ENCODE measurements around the gene SRGAP3.

The SRGAP3 gene

DNA sequence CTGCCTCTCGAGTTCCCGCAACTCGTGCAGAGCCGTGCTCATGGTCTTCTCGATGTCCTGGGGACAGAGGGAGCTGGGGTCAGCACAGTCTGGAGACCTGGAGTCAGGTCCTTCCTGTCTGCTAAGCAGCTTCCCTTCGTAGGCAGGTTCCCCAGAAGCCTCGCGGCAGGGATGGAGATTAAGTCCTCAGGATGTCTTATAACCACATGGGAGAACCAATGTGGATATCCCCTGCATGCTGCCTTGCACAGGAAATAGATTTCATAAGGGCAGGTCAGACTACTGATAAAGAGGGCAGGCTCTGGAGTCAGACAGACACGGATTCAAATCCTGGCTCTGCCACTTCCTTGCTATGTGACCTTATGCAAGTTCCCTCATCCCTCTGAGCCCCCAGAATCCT is 263.6 kb downstream of the SRGAP3 start:
- DNase-seq (ENCODE audit: low read depth), result no peak

DNA sequence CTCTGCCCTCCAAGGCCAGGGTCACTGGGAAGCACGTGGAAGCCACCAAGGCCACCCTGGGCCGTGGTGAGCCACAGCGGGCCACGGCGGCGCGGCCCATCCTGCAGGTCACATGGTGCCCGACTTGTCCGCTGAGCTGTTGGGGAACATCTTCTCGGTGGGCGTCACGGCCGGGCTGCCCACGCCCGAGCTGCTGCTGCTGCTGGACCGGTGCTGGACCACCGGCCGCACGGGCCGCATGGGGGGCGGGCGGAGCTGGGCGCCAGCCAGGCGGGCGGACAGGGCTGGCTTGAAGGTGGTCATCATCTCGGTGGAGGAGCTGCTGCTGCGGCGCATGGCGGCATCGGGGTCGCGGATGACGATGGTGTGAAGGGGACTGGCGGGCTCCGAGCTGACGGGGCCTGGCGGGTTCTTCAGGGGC is 264.0 kb downstream of the SRGAP3 start:
- DNase-seq (ENCODE audit: low read depth), result no peak

- DNase-seq (ENCODE audit: low read depth), result no peak
Observed at GRCh38 chr3:8984526-8984925, 264.9 kb downstream of the SRGAP3 start.

GRCh38 chr3:8984081-8984480 is 265.4 kb downstream of the SRGAP3 start:
- no peak for DNase-seq (ENCODE audit: low read depth)

GRCh38 chr3:8983591-8983990 is 265.9 kb downstream of the SRGAP3 start:
- no peak for DNase-seq (ENCODE audit: low read depth)

DNA sequence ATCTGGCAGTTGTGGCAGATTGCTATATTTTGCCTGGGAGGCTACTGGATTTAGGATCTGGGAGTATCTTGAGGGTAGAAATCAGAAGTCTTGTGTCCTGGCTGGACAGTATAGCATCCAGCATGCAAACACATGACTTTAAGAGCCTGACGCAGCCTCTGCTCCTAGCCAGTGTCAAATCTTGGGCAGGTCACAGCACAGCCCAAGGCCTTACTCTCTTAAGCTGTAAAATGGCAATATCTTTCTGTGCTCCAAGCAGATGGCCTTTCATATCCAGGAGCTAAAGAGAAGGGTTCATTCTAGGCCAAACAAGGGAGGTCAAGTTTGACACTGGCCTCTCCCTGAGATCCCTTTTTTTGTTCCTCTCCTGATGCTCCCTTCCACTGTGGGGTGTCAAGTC is 266.4 kb downstream of the SRGAP3 start:
- no peak for DNase-seq (ENCODE audit: low read depth)

DNA sequence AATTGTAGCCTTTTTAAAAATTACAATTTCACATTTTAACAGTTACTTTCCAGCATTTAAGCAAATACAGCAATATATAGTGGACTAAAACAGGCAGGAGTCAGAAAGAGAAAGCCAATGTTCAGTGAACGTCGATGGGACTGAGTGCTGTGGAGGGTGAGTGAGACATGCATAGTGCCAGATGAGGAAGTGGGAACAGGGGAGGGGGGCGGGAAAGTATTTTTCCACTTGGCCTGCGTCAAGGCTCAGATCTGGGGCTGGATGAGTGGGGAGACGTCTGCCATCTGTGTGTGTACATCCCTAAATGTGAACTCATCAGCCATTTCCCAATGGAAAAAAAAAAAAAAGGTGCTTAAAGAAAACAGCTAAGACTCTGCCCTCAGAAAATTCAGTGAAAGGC is 266.9 kb downstream of the SRGAP3 start:
- DNase-seq (ENCODE audit: low read depth), result no peak

DNA sequence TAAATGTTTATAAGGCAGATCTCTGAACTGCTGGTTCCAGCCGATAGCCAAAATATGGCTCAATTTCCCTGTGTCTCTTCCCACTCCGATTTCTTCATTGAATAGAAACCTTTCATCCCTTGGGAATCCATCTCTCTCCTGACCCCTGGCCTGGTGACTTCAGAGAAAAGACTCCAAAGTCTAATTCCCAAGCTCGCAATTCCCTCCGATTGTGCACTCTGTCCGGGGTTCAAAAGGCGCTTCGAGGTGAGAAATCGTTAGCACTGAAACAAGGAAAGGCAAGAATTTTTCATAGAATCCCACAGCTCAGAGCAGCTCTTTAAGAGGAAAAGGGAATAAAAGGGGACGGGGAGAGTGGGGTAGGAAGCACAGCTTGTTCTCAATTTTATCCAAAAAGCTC is 267.7 kb downstream of the SRGAP3 start:
- no peak for DNase-seq (ENCODE audit: low read depth)

GRCh38 chr3:8981296-8981695 is 268.1 kb downstream of the SRGAP3 start:
- no peak for DNase-seq (ENCODE audit: low read depth)

DNA sequence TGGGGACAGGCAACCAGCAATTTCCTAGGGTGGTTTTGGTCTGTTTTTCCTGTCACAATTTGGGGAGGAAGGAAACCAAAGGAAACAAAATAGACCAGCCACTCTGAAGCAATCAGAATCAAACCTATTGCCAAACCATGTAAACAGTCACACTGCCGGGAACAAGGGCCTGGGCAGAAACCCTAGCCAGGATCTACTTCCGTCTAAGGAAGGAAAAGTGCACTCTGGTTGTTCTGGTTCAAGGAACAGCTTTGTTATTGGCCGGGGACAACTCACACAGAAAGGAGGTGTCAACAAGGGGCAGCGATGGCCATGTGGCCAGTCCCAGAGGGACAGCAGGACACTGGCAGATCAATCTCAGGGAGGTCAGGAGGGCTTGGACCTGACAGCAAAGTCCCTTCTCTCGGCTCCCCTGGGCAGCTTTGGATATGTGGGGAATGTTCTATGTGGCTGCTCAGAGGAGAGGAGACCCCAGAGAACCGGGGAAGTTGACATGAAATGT is 268.6 kb downstream of the SRGAP3 start:
- no peak for DNase-seq (ENCODE audit: low read depth)

- DNase-seq (ENCODE audit: low read depth), result no peak
Observed at GRCh38 chr3:8979262-8979661, 270.2 kb downstream of the SRGAP3 start.

GRCh38 chr3:8978551-8978950 is 270.9 kb downstream of the SRGAP3 start:
- DNase-seq (ENCODE audit: low read depth), result no peak

GRCh38 chr3:8976540-8977182 is 272.8 kb downstream of the SRGAP3 start:
- no peak for DNase-seq (ENCODE audit: low read depth)

DNA sequence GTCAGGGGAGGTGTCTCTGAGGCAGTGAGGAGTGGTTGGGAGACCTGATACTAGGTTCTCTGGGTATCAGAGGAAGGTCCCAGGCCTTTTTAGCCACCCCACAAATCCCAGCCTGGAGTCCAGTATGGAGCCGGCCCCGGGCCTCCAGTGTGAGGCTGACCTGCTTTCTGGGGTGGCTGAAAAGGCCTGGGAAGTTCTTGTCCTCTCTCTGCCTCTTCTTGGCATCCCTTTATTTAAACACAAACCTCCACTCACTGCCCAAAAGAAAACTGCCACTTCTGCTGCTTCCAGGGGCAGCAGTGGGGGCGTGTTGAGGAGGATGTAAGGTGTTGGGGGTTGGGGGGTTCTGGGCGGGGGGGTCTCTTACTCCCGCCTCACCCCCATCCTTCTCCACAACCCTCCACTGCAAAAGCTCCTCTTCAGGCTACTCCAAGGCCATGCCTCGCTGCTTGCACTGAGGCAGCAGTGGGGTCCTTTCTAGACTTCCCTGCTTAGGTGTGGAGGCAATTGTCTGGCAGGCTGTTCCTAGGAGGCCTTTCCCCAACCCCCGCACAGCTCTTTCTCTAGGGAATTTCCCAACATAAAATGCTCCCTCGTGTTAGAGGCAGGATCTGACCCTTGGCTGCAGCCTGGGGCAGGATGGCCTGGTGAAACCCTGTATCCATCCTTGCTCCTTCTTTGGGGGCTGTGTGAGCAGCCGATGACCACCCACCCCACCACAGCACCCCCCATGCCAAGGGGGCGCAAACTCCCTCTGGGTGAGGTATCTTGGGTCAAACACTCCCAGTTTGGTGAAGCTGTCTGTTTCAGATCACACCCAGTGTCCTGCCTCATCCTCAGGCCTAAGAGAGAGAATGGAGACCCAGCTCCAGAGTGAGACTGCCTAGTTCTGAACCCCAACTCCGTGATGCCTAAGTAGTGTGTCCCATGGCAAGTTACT is 274.1 kb downstream of the SRGAP3 start:
- DNase-seq (ENCODE audit: low read depth), result no peak

DNA sequence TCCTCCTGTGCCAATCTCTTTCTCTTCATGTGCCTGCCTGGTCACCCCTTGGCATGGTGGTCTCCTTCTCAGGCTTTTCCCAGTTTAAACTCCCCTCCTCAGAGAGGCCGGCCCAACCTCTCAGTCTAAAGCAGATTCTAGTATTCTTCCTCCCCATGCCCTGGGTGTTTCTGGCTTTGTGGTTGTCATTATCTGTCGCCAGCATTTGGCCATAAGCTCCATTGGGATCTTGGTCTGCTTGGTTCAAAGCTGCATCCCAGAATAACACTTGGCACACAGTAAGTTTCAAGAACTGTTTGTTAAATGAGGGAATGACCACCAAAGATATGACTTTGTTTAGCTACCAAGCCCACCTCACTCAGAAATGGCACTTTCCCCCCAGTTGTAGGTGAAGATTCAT is 275.0 kb downstream of the SRGAP3 start:
- DNase-seq (ENCODE audit: low read depth), result no peak

DNA sequence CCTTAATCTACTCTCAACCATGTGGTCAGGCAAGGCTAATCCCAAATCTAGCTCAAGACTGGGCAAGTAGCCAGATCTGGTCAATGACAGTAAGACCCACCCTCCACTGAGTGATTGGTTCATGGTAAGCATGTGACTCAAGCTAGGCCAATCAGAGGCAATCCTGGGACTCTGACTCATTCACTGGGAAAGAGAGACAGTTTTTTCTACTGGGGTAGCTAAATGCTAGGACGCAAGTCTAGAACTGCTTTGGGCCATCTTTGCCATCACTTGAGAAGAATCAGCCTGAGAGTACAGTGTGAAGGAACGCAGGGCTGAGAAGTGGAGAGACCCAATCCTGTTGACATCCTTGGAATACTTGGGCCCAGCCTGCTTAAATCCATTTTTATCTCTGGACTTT is 276.8 kb downstream of the SRGAP3 start:
- no peak for DNase-seq (ENCODE audit: low read depth)

DNA sequence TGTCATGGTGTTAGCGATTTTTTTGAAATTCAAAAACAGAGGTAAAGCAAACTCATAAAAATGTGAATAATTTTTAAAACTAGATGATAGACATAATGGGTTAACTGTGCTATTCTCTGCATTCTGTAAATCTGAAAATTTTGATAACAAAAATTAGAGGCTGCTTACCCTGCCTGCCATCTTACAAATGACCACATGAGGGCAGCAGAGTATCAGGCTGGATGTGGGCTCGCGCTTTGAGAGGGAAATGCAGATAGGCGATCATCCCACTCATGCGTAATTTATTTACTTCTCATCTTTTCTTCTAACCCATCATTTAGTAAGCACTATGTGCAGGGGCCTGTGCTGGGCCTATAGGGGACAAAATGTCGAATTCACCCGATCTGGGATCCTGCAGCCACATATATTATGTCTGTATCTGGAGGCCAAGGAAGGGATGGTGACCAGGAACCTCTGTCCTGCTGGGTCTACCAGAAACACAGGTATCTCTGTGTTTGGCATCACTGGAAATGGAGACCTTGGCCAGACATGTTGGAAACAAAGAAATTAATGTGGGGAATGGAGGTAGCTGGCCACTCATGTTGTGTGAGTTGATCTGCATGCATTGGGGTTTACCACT is 278.4 kb downstream of the SRGAP3 start:
- no peak for DNase-seq (ENCODE audit: low read depth)

DNA sequence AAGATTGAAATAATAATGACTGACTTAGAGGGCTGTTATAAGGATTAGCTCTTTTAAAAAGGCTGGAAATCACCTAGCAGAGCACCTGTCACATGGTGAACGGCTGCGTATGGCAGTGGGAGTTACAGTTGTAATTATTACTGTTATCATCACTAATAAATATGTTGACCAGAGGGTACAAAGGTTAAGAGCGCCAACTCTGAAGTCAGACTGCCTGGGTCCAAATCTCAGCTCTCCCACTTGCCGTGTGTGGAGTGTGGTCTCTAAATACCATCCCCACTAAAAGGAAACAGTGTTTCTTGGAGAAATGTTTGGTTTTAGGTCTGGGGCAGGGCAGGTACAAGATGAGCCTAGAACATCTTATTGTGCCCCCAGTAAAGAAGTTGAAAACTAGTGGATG is 280.2 kb downstream of the SRGAP3 start:
- no peak for DNase-seq (ENCODE audit: low read depth)

DNA sequence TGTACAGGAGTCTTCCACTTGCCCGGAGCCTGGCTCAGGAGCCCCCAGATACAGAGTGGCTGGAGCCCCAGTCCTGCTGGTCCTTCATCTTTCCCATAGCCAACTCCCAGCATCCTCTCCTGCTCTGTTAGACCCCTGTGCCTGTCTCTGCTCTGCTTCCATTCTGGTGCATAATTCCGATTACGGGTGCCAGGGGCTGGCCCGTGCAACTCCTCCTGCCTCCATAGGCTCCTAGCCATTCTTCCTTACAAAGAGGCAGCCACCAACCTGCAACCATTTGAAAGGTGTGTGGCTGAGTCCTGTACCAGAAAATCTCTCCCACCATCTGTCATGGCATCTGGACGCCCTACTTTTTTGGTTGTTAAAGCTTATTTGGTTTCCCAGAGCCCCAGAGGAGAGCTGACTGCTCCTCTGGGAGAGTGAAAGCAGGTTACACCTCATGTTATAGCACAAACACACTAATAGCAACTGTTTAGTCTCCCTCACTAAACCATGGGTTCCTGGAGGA is 281.0 kb downstream of the SRGAP3 start:
- no peak for DNase-seq (ENCODE audit: low read depth)

DNA sequence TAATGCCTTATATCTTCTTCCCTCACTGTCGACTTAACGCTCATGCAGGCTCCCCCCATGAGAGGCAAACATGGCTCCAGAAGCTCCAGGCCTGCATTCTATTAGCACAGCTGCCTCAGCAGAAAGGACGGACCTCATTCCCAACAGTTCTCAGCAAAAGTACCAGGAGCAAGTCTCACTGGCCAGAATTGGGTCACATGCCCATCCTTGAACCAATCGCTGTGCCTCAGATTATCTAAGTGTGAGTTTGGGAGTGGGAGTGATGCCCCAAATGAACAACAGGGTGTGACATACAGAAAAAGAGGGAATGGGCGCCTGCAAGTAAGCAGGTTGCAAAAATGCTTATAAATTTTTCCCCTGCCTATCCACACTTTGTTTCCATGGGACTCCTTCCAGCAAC is 281.9 kb downstream of the SRGAP3 start:
- no peak for DNase-seq (ENCODE audit: low read depth)

DNA sequence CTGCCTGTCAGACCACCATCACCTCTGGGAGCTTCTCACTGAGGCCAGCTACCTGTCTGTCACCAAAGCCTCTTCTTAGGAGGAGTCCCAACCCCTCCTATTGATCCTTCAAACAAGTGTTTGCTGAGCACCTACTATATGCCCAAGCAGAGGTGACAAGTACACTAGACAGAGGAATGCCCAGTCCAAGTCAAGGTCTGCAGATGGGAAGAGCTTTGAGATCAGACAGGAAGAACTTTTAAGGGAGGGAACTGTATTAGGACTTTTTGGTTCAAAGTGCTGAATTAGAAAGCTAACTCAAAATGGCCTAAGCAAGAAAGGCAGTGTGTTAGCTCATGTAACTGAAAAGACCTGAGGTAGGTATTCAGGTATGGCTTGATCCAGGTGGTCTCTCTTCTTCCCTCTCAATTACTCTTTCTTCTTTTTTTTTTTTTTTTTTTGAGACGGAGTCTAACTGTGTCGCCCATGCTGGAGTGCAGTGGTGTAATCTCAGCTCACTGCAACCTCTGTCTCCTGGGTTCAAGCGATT is 282.6 kb downstream of the SRGAP3 start:
- no peak for DNase-seq (ENCODE audit: low read depth)

GRCh38 chr3:8966150-8966819 is 283.2 kb downstream of the SRGAP3 start:
- no peak for DNase-seq (ENCODE audit: low read depth)
